ENCODE data around the gene FAM156A.
"Not testable (repeated sequence)": the region's sequence is repeated elsewhere in the genome, so short reads cannot be mapped to it uniquely, and the experiment has no call there.

- TF ChIP-seq, protein P1, sequence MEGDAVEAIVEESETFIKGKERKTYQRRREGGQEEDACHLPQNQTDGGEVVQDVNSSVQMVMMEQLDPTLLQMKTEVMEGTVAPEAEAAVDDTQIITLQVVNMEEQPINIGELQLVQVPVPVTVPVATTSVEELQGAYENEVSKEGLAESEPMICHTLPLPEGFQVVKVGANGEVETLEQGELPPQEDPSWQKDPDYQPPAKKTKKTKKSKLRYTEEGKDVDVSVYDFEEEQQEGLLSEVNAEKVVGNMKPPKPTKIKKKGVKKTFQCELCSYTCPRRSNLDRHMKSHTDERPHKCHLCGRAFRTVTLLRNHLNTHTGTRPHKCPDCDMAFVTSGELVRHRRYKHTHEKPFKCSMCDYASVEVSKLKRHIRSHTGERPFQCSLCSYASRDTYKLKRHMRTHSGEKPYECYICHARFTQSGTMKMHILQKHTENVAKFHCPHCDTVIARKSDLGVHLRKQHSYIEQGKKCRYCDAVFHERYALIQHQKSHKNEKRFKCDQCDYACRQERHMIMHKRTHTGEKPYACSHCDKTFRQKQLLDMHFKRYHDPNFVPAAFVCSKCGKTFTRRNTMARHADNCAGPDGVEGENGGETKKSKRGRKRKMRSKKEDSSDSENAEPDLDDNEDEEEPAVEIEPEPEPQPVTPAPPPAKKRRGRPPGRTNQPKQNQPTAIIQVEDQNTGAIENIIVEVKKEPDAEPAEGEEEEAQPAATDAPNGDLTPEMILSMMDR (IDR thresholded peaks at IDR 0.05; ENCODE audit: borderline replicate concordance, extremely low read depth, low read length, poor library complexity, severe bottlenecking), result not testable (repeated sequence)
- not testable (repeated sequence) for TF ChIP-seq EZH2 (IDR thresholded peaks at IDR 0.05; ENCODE audit: borderline replicate concordance, low read depth, low read length, severe bottlenecking)
Observed at GRCh38 chrX:52948265-52948664, 10.1 kb downstream of the FAM156A start.
